GM20431 (cell line): ENCODE results near the gene KLHDC9.
"Not testable (repeated sequence)": the region's sequence is repeated elsewhere in the genome, so short reads cannot be mapped to it uniquely, and the experiment has no call there.

Source experiments
- in situ Hi-C: fragments of 300-500 bp; cut with MseI, MboI; formaldehyde crosslinking; loops from one replicate; pipeline ENCODE4 v1.15.0; 2020; ENCODE audit warnings: low sequenced_read_pairs; ENCODE audit not compliant: unreplicated experiment

Gene KLHDC9, protein sequence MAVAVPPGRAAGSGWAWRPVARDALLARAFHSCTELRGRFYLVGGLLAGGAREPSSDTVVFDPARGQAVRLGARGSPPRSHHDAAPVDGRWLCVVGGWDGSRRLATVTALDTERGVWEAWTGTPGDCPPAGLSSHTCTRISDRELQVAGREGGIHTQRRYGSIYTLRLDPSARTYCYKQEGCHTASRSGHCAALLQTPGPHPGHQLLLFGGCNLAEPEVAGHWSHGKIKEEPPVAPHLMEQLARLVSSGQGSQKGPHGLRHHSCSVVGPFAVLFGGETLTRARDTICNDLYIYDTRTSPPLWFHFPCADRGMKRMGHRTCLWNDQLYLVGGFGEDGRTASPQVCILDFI

DNA sequence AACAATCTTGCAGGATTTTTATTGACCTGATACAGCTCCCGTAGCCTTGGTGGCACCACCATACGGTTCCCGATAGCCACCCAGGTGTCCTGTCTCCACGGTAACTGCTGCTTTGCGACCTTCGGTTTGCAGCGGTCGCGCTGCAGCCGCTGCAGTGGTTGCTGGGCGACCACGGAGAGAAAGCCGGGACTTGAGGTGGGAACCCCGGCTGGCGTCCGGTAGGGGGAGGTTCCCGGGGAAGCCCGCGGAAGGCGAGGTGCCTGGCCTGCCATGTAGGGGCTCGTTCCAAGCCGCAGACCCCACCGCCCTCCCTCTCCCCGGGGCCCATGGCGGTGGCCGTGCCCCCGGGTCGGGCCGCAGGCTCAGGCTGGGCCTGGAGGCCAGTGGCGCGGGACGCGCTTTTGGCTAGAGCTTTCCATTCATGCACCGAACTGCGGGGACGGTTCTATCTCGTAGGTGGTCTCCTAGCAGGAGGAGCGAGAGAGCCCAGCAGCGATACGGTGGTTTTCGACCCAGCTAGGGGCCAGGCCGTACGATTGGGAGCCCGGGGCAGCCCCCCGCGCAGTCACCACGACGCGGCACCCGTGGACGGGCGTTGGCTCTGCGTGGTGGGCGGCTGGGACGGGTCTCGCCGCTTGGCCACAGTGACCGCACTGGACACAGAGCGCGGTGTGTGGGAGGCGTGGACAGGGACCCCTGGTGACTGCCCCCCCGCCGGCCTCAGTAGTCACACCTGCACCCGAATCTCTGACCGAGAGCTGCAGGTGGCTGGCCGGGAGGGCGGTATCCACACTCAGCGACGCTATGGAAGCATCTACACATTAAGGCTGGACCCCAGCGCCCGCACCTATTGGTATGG, at the start of gene KLHDC9:
Gene KLHDC9 (plus strand): TSS at position 152 of the 859 bp plus-strand sequence. CDS start 175 bp downstream, at position 327.
- in situ Hi-C loops: no loop called here

DNA sequence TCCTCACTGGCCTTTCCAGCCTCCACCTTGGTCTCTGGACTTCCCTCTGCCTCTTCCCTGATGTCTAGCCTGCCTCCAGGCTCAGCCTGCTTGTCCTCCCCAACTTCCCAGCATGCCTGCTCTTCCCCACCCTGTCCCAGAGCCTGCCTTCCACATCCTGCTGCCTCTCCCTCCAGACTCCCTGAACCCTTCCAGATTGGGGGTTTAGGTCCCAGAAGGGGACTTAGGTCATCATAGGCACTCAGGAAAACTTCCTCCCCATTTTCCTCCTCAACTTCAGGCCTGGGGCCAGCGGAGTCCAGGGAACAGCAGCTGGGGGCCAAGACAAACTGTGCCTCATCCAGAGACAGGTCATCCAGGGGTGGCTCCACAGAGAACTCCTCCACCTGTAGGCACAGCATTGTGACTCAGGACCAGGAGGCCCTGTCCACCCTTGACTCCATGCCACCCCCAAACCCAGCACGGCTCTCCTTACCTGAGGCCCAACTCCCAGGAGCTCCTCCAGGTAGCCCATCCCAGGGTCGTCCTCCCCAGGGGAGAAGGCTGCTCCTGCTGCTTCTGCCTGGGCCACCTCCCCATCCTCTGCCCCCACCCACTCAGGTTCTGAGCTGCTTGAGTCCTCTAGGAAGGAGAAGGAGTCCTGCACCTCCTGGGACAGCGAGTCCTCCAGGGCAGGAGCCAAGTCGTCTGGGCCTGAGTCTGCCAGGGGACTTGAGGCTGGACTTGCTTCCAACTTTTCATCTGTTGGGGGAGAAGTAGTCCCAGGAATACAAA, 49.0 kb upstream of the KLHDC9 start:
- in situ Hi-C loops: no loop called here

DNA sequence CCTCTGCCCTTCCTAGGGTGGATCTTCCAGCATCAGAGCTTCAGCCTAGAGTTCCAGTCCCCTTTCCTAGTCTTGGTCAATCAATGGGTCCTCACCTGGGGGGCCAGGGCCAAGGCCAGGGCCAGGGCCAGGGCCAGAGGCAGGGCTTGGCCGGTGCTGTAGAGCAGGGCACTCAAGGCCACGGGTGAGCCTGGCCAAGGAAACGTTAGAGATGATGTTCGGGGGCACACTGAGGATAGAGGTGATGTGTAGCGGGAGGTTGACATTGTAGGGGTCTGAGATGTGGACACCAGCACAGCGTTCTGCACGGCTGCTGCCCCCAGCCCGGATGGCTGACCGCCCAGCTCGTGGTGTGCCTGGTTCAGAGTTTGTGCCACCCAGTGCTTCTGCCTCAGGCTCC, 46.9 kb upstream of the KLHDC9 start:
- in situ Hi-C loops: no loop called here

DNA sequence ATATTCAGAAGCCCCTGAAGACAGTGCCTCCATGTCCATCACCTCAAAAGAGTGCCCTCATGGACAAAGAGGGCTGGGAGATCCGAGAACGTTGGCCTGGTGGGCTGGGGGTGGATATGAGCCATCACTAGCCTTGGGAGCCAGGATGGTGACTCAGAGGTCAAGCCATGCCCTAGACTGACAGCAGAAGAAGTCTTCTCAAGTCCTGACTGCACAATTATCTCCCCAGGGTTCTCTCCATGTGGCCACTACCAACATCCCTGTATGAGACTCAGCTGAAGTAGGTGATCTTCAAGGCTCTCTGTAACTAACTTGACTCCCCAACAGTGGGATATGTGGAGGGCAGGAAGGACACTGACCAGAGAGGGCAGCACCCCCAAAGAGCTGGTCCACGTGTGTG, 45.3 kb upstream of the KLHDC9 start:
- in situ Hi-C loops: no loop called here

DNA sequence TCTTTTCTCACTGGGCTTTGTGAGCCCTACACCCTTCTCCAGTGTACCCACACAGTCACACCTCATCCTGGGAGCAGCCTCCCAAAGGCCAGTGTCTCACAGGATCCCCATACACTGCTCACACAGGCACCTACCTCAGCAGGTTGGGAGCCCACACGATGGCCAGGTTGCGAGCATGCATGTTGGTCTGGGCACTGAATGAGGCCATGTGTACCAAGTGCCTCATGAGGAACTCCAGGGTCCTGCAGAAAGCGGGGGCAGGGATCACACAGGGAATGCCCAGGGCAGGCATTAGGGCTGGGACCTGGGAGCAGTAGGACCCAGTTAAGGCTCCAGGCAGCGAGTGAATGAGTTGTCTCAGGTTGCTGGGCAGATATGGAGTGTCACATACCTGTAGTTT, 43.9 kb upstream of the KLHDC9 start:
- in situ Hi-C loops: no loop called here

DNA sequence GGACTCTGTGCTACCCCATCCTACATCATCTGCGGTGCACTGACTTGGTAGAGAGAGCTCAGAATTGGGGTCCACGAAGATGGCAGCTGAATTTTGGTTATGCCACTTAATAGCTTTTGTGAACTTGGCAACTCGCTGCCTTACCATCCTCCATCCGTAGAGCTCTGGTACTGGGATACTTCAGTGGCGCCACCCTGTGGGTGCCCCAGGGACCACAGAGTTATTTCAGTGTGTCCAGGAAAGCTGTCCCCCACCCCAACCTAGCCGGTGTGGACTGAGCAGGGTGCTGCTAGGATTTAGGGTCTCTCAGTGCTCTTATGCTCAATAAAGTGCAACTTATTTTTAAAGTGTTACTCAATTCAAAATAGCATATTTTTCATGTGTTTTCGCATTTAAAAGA, 43.4 kb upstream of the KLHDC9 start:
- in situ Hi-C loops: no loop called here

DNA sequence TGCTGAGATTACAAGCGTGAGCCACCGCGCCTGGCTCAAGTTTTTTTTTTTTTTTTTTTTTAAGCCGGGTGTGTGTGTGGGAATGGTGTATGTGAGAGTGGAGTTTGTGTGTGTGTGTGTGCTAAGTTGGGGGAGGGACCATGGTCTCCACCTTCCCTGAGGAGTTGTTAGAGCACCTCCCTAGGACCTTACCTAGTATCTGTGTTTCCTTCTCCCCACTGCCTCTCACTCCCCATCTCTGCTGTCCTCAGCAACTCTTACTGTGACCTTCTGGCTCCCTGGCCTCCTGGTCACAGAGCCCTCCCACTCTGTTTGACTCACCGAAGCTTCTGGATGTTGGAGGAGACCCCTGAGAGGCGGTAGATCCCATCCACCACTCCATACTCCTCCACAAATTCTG, 38.9 kb upstream of the KLHDC9 start:
- in situ Hi-C loops: no loop called here

DNA sequence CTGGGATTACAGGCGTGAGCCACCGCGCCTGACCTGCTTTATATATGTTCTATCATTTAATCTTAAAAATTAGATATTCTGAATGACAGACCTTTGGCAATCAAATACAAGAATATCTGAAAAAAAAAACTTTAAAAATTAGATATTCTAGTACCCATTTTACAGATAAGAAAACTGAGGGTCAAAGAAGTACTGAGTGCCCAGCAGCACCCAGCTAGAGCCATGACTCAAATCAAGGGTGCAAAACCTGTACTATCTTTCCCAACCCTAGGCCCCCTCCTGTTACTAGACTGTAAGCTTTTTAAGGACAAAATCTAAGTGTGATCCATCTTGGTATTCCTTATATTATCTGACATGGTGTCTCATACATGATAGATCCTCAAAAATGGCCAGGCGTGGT, 36.7 kb upstream of the KLHDC9 start:
- in situ Hi-C loops: no loop called here

DNA sequence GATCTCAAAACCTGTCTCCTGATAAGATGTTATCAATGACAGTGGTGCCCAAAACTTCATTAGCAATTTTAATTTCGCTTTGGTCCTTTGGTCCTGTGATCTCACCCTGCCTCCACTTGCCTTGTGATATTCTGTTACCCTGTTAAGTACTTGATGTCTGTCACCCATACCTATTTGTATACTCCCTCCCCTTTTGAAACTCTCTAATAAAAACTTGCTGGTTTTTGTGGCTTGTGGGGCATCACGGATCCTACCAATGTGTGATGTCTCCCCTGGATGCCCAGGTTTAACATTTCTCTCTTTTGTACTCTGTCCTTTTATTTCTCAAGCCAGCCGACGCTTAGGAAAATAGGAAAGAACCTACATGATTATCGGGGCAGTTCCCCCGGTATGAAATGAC, 34.2 kb upstream of the KLHDC9 start:
- in situ Hi-C loops: not testable (repeated sequence)

DNA sequence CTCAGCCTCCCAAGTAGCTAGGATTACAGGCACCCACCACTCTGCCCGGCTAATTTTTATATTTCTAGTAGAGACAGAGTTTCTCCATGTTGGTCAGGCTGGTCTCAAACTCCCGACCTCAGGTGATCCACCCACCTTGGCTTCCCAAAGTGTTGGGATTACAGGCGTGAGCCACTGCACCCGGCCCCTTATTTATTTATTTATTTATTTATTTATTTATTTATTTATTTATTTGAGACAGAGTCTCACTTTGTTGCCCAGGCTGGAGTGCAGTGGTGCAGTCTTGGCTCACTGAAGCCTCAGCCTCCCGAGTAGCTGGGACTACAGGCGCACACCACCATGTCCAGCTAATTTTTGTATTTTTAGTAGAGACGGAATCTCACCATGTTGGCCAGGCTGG, 32.5 kb upstream of the KLHDC9 start:
- in situ Hi-C loops: not testable (repeated sequence)

DNA sequence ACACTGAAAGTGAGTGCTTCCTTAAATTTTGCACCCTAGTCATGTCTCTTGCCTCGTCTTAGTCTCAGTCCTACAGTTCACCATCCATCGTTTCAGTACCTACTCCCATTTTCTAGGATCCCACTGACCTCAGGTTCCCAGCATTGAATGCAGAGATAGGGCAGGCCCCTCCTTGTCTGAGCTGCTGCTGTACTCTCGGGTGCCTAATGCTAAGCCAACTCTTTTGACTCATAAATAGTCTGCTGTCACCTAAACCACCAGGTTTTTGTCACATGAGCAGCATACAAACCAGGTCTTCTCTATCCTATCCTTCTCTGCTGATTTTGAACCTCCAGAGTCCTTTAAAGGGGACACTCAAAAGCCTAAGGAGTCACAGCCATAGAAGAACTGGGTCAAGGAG, 31.5 kb upstream of the KLHDC9 start:
- in situ Hi-C loops: no loop called here

DNA sequence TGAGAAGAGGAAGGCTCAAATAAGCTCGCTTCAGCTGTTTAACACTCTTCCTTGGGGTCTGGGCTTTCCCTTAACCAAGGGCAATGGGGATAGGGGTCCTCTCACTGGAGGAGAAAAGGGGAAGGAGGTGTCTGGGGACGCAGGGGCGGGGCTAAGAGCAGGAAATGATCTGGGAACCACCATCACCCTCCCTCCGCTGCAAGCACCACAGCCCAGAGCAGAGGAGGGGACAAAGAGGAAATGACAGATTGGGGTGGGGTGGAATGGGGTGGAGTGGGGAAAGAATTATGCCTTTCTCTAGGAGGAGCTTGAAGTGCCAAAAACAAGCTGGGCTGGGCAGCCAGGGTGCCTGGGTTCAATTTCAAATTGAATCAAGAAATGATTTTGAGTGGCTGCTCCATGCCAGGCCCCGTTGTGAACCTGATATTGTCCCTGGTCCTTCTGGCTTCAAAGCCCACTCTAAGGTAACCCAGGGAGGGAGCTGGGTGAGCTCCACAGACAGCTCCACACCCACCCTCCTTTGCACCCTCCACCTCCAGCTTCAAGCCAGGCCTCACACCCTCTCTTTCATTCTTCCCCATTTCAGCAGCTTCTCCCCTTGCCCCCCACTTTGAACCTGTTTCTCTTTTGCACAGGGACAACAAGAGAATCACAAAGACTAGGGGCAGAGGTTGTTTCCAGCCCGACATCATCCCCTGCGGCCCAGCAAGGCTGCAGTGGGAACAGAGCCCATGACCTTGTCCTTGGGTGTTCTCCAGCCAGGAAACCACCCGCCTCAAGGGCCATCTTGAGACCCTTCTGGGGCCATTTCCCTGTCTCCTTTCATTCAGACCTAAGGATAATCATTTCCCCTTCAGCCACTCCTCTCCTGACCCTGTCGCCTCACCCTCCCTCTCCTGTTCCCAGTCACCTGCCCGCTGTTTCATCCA, 29.6 kb upstream of the KLHDC9 start:
- in situ Hi-C loops: no loop called here

DNA sequence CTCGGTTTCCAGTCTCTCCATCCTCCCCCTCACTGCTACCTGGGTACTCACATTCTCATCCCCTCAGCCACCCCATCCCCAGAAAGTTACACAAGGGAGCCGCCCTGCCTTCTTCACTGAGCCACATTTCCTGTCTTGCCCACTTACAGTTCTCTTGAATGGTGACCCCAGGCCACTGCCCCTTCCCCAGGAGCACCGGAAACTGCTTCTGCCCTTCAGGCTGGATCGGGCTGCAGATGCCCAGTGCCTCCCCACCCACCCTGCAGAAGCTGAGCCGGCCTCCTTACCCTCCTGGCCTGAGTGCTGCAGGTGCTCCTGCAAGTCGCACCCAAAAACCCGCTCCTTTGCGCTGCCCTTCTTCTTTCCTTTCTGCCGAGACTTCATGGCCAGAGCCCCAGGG, 28.9 kb upstream of the KLHDC9 start:
- in situ Hi-C loops: no loop called here

DNA sequence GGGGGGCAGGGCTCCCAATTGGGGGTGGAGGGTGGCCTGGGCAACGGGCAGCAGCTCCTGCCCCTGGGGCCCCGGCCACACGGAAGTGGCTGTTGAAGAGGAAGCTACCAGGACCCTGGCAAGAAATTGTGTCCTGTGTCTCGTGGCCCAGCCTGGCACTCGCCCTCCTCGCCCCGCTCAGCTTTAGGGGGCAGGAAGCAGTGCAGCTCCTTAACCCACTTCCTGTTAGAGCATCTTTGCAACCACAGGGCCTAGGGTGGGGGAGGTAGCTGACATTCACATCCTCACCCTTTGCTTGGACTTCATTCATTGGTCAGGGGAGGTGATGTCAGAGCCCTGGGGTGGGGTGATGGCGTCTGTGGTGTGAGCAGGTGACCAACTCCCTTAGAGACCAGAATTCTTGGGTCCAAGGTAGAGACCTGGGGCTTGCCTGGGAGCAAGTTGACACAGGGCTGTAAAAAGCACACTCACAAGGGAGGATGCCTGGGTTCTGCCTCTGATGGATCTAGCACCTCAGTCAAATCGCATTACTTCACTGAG, 28.4 kb upstream of the KLHDC9 start, which contains the start of gene ARHGAP30:
Gene ARHGAP30 (minus strand): TSS at position 161 of the 540 bp plus-strand sequence. CDS start 267 bp downstream, outside the sequence.
- in situ Hi-C loops: no loop called here

DNA sequence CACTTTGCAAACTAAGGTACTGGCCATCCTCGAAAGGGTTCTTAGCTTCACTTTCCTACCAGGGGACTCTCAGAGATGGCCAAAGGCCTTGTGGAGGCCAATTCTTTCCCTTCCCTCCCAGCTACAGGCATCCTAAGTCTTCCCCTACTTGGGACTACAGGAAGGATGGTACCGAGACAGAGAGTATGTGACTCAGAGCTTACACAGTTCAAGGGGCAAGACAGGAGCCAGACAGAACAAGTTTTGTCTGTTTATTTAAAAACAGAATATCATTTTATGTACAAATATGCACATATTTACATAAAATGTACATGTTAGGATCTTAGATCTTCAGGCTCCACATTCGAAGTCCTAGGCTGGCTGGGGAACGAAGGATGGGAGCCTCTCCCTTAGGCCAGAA, 27.4 kb upstream of the KLHDC9 start:
- in situ Hi-C loops: no loop called here

DNA sequence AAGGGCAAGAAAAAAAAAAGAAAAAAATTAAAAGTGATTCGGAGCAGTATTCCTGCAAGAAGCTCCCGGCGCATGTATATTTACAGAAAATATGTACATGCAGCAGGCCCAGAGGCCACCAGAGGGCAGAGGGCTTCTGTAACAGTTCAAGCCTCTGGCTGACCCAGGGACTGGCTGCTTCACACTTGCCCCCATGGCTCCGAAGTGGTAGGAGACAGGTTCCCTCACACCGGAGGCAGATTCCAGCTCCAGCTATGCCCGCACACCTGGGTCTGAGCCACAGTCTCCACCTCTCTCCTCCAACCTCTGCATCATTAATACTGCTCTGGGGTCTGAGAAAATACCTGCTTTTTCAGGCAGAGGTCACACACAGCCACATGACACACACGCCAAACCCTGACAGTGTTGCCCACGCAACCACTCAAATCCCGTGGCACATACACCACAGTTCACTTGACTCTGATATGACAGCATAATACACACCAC, 26.2 kb upstream of the KLHDC9 start:
- in situ Hi-C loops: no loop called here

DNA sequence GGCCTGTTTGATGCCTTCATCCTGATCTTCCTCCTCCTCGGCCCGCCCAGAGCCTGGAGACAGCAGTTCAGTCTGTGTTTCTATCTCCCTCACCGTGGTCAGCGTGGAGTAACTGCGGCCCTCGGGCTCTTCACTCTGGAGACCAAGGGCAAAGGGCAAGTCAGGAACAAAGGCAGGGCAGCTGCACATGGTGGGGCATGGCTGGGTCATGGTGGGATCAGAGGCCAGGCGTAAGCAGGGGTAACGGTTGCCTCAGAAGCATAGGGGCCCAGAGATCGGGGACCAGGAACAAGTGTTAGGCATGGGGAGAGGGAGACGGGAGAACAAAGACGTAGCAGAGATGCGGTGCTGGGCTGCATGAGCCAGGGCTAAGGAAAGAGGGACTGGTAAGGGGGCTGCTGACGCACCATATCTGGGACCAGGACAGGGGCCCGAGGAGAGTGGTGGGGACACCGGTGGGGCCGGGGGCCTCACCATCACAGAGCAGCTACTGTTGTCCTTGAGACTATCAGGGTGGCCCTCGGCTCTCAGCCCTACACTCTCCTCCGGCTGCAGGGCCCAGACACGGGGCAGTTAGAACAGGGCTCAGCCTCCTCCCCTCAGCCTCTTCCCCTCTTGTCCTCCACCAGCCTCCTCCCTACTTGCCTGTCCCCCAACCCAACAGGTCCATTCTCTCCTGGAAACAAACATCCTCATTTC, 25.3 kb upstream of the KLHDC9 start:
- in situ Hi-C loops: no loop called here

DNA sequence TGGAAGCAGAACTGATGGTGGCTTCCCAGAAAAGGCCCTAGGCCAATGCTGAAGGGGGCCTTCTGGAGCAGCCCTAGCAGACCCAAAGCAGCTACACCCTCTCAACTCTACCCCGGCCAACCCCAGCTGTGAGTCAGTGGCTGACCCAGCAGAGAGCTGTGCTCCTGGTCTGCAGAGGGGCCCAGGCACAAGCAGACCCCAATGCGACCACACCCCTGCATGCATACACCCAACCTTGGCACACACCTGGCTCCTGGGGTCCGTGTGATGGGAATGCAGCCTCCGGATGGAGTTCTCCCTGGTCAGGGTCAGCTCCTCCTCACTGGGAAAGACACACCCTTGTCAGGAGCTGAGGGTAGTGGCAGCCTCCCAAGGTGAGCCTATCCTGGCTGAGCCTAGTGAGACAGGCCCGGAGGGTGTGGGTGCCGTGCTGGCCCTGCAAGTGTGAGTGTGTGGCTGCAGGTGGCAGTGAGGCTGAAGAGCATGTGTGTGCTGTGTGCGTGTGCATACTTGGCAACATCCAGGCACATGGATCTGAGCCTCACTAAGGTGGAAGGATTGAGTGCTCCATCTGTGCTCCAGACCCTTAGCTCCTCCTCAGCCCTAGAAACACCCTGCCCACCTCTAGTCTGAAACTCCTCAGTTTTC, 24.6 kb upstream of the KLHDC9 start:
- in situ Hi-C loops: no loop called here
